H1 (cell line): ENCODE results near the gene IQGAP3. TPM values are rescaled to one million over a fixed set of nuclear protein-coding genes. Genes with fewer than 3 reads are reported as not detected.

Source experiments
- CTCF ChIA-PET: fragments of 300-600 bp; sonication (Branson Sonifier 250); formaldehyde crosslinking; loops from one replicate; lab custom pipeline; 2021; ENCODE audit not compliant: partially characterized antibody; lab: Charles Lee
- POLR2A ChIA-PET: fragments of 300-600 bp; sonication (Branson Sonifier 250); formaldehyde crosslinking; loops from one replicate; lab custom pipeline; 2021; ENCODE audit warnings: inconsistent platforms; ENCODE audit not compliant: partially characterized antibody; lab: Charles Lee
- DNase-seq, 2 experiments: peaks; one replicate each; pipeline versions ENCODE4 v3.0.0 to v3.0.0-alpha.2; 2010 to 2022; ENCODE audit warnings: low spot score in 2 of 2, low read depth in 1 of 2, mixed read lengths in 1 of 2
- FAIRE-seq: peaks from 2 replicates; lab custom pipeline; 2011; peaks lifted over from hg19 to GRCh38; lab: Jason Lieb, UNC
- H2AFZ ChIP-seq: 2 replicates; pipeline ENCODE4 v1.8.1; 2012; ENCODE audit warnings: low read length, inconsistent platforms
- H2AK5ac ChIP-seq: 2 replicates; pipeline ENCODE4 v1.6.1; 2013; ENCODE audit warnings: low read depth, low read length
- H2BK120ac ChIP-seq: replicated peaks from 2 replicates; pipeline ENCODE3; 2013; ENCODE audit warnings: low read depth, low read length, inconsistent platforms
- H2BK12ac ChIP-seq: 2 replicates; pipeline ENCODE4 v1.6.1; 2013; ENCODE audit warnings: low read depth, low read length
- H2BK15ac ChIP-seq: 2 replicates; pipeline ENCODE4 v1.6.1; 2013; ENCODE audit warnings: low read length
- H2BK20ac ChIP-seq: 2 replicates; pipeline ENCODE4 v1.6.1; 2013; ENCODE audit warnings: low read length
- H2BK5ac ChIP-seq: 2 replicates; pipeline ENCODE4 v1.6.1; 2013; ENCODE audit warnings: low read depth, low read length
- H3K14ac ChIP-seq: 2 replicates; pipeline ENCODE4 v1.6.1; 2013; ENCODE audit warnings: inconsistent platforms; ENCODE audit not compliant: insufficient read length
- H3K18ac ChIP-seq: 2 replicates; pipeline ENCODE4 v1.6.1; 2013; ENCODE audit warnings: low read length; ENCODE audit errors: extremely low read depth
- H3K23ac ChIP-seq: 2 replicates; pipeline ENCODE4 v1.6.1; 2013; ENCODE audit warnings: inconsistent platforms; ENCODE audit not compliant: insufficient read length
- H3K23me2 ChIP-seq: 2 replicates; pipeline ENCODE4 v1.6.1; 2013; ENCODE audit warnings: low read depth, low read length
- H3K27ac ChIP-seq: 2 replicates; pipeline ENCODE4 v1.6.1; 2011; ENCODE audit warnings: low read depth, low read length, inconsistent platforms
- H3K27me3 ChIP-seq, 4 experiments: replicated peaks in 1 of 4; 1 replicate in 1 of 4; 2 replicates in 3 of 4; pipeline versions ENCODE4 v1.6.1 to v1.8.1; 2011 to 2013; ENCODE audit warnings: low read length in 3 of 4, mild to moderate bottlenecking in 3 of 4, inconsistent platforms in 2 of 4, mixed read lengths in 2 of 4, moderate library complexity in 1 of 4; ENCODE audit not compliant: control insufficient read depth in 3 of 4, insufficient read depth in 3 of 4; ENCODE audit errors: extremely low read depth in 1 of 4
- H3K36me3 ChIP-seq, 4 experiments: 2 replicates each; pipeline versions ENCODE4 v1.6.1 to v1.8.1; 2011 to 2013; ENCODE audit warnings: mild to moderate bottlenecking in 4 of 4, low read length in 3 of 4, moderate library complexity in 2 of 4, control low read depth in 1 of 4, inconsistent platforms in 1 of 4; ENCODE audit not compliant: insufficient read depth in 4 of 4, control insufficient read depth in 2 of 4
- H3K4ac ChIP-seq: replicated peaks from 2 replicates; pipeline ENCODE3; 2013; ENCODE audit warnings: low read length, low read depth, mixed read lengths, inconsistent platforms; ENCODE audit not compliant: insufficient read length
- H3K4me1 ChIP-seq, 4 experiments: replicated peaks in 1 of 4; 1 replicate in 1 of 4; 2 replicates in 3 of 4; pipeline versions ENCODE4 v1.6.1 to v1.8.1; 2011 to 2013; ENCODE audit warnings: low read length in 3 of 4, inconsistent platforms in 2 of 4, mixed read lengths in 1 of 4; ENCODE audit not compliant: insufficient read depth in 4 of 4, control insufficient read depth in 3 of 4
- H3K4me2 ChIP-seq, 2 experiments: 2 replicates each; pipeline versions ENCODE4 v1.6.1 to v1.8.1; 2011 to 2013; ENCODE audit warnings: low read depth in 2 of 2, low read length in 2 of 2, control low read depth in 1 of 2, inconsistent platforms in 1 of 2, mild to moderate bottlenecking in 1 of 2; ENCODE audit not compliant: insufficient read depth in 1 of 2
- H3K4me3 ChIP-seq, 4 experiments: fragments of 200-600, 300-600 bp in 1 of 4; sonication (generic), shearing (Covaris generic), sonication (Bioruptor Twin) in 1 of 4; 2 replicates each; pipeline versions ENCODE4 v1.5.1 to v1.8.1; 2011 to 2016; ENCODE audit warnings: low read length in 4 of 4, low read depth in 3 of 4, control low read depth in 2 of 4, inconsistent platforms in 2 of 4, mild to moderate bottlenecking in 2 of 4, mixed read lengths in 1 of 4, moderate library complexity in 1 of 4; ENCODE audit not compliant: insufficient read depth in 2 of 4; ENCODE audit errors: extremely low read depth in 1 of 4
- H3K56ac ChIP-seq: replicated peaks from 2 replicates; pipeline ENCODE3; 2013; ENCODE audit warnings: low read depth, mild to moderate bottlenecking, mixed read lengths, low read length, inconsistent platforms; ENCODE audit not compliant: insufficient read length
- H3K79me1 ChIP-seq: 2 replicates; pipeline ENCODE4 v1.6.1; 2013; ENCODE audit warnings: low read depth, low read length, control low read depth
- H3K79me2 ChIP-seq, 2 experiments: 2 replicates each; pipeline versions ENCODE4 v1.6.1 to v1.8.1; 2012 to 2013; ENCODE audit warnings: low read length in 2 of 2, mild to moderate bottlenecking in 2 of 2, inconsistent platforms in 1 of 2; ENCODE audit not compliant: insufficient read depth in 2 of 2, control insufficient read depth in 1 of 2
- H3K9ac ChIP-seq, 4 experiments: replicated peaks in 1 of 4; 1 replicate in 1 of 4; 2 replicates in 3 of 4; pipeline versions ENCODE4 v1.6.1 to v1.8.1; 2011 to 2013; ENCODE audit warnings: low read depth in 3 of 4, low read length in 3 of 4, control low read depth in 2 of 4, mild to moderate bottlenecking in 2 of 4, moderate library complexity in 2 of 4, inconsistent platforms in 1 of 4; ENCODE audit errors: extremely low read depth in 1 of 4
- H3K9me3 ChIP-seq, 2 experiments: 2 replicates each; pipeline versions ENCODE4 v1.6.1 to v1.8.1; 2012 to 2013; ENCODE audit warnings: mild to moderate bottlenecking in 2 of 2, moderate library complexity in 2 of 2, control low read depth in 1 of 2, inconsistent platforms in 1 of 2, low read depth in 1 of 2, low read length in 1 of 2, mixed read lengths in 1 of 2; ENCODE audit not compliant: insufficient read depth in 2 of 2
- H4K20me1 ChIP-seq, 2 experiments: replicated peaks in 1 of 2; 2 replicates each; pipeline versions ENCODE3 to v1.8.1; 2011 to 2013; ENCODE audit warnings: inconsistent platforms in 2 of 2, low read length in 2 of 2, mild to moderate bottlenecking in 1 of 2; ENCODE audit not compliant: insufficient read depth in 2 of 2, control insufficient read depth in 1 of 2
- H4K5ac ChIP-seq: 2 replicates; pipeline ENCODE4 v1.6.1; 2013; ENCODE audit warnings: low read length, low read depth, mixed read lengths, inconsistent platforms; ENCODE audit not compliant: insufficient read length
- H4K8ac ChIP-seq: 2 replicates; pipeline ENCODE4 v1.8.0; 2013; ENCODE audit warnings: mild to moderate bottlenecking, moderate library complexity, low read length, inconsistent platforms; ENCODE audit not compliant: insufficient read depth; ENCODE audit errors: extremely low read depth
- H4K91ac ChIP-seq: replicated peaks from 2 replicates; pipeline ENCODE3; 2013; ENCODE audit warnings: low read length, mixed read lengths, inconsistent platforms; ENCODE audit not compliant: insufficient read length
- CBX5 ChIP-seq: fragments of 300-800, 300-1000 bp; sonication (generic); IDR thresholded peaks from 2 replicates; pipeline ENCODE4 v1.7.1; 2016; ENCODE audit warnings: antibody characterized with exemption, low read length, low read depth
- KDM1A ChIP-seq: fragments of 200-600, 300-600 bp; sonication (generic); IDR thresholded peaks from 2 replicates; pipeline ENCODE4 v1.7.1; 2016; ENCODE audit warnings: mild to moderate bottlenecking, low read length, borderline replicate concordance
- SP4 ChIP-seq: IDR thresholded peaks from 2 replicates; pipeline ENCODE4 v1.6.1; 2012; ENCODE audit warnings: low read length, inconsistent platforms
- TEAD4 ChIP-seq: IDR thresholded peaks from 2 replicates; pipeline ENCODE4 v1.6.1; 2012; ENCODE audit warnings: low read depth, low read length, inconsistent platforms, mixed read lengths
- WGBS, 2 experiments: shearing (Covaris generic) in 1 of 2; methylation state at CpG; one replicate each; pipeline versions ENCODE4 v1.1.6 to v1.1.7; 2013 to 2015; ENCODE audit warnings: low lambda C conversion rate in 2 of 2, mixed read lengths in 2 of 2, inconsistent platforms in 1 of 2, low coverage in 1 of 2, missing lambda C conversion rate in 1 of 2; ENCODE audit not compliant: insufficient replicate concordance in 2 of 2, insufficient coverage in 1 of 2, insufficient read length in 1 of 2; ENCODE audit errors: extremely low coverage in 1 of 2, missing lambda C conversion rate in 1 of 2; 5-methylcytosine and 5-hydroxymethylcytosine counted together
- polyA plus RNA-seq, 7 experiments: library from polyadenylated mRNA; depleted of rRNA in 3 of 7; stranded (reverse) in 5 of 7; unstranded in 2 of 7; fragments of >200 nt in 5 of 7; fragments of 200-250 nt in 2 of 7; gene quantifications; 1 replicate in 5 of 7; 2 replicates in 1 of 7; 4 replicates in 1 of 7; pipeline versions ENCODE4 v1.2.1 to v1.2.3, GENCODE V29; 2011 to 2013; ENCODE audit warnings: missing spikeins in 2 of 7, mixed read lengths in 2 of 7
- total RNA-seq: library from RNA; stranded (reverse); fragmentation: NEBNext Ultra II Directional; extraction: Animal tissue kit (Norgen Biotek cat#: 25700); gene quantifications from 2 replicates; pipeline ENCODE4 v1.2.1, GENCODE V29; 2021

The IQGAP3 gene
- total and polyA plus RNA-seq, 2 of the 8 experiments (the other 6 are each of a cell fraction or from before 2014, with no cell fraction given) = 14.6 to 22.3 TPM

GRCh38 chr1:156486421-156487344, 85.7 kb downstream of the IQGAP3 start:
- Histone ChIP-seq H2AK5ac (no peak overlapping the region), H3K4me1 (peaks cover 9 to 36% (median 26%) of the 10 kb centered on the region in 4 experiments), H2AFZ (no peak overlapping the region), H3K79me1 (peaks cover 19% of the 10 kb centered on the region), H3K27me3 (no peaks in the 10 kb centered on the region), H3K4me2 (no peak overlapping the region), H2BK15ac (no peak overlapping the region), H2BK20ac (no peak overlapping the region), H2BK5ac (no peak overlapping the region), H3K36me3 (peaks cover 0 to 10% (median 3%) of the 10 kb centered on the region in 4 experiments; a peak in 4 of 8 replicates), H2BK12ac (no peak overlapping the region), H3K4ac (no peak overlapping the region), H3K27ac (no peak overlapping the region), H3K56ac (no peak overlapping the region), H4K20me1 (peaks cover 3 to 22% of the 10 kb centered on the region in 2 experiments), H3K23ac (no peak overlapping the region), H3K4me3 (no peak overlapping the region), H3K9ac (no peak overlapping the region), H4K5ac (no peak overlapping the region), H4K8ac (no peak overlapping the region), H3K79me2 (peaks cover 0 to 54% of the 10 kb centered on the region in 2 experiments; a peak in 2 of 4 replicates), H4K91ac (no peak overlapping the region), H3K23me2 (no peaks in the 10 kb centered on the region; the same call in 1 of the 2 replicates), H2BK120ac (no peak overlapping the region), H3K18ac (no peak overlapping the region), H3K14ac (no peak overlapping the region), H3K9me3 (no peaks in the 10 kb centered on the region)
- DNase-seq (no peak), FAIRE-seq (no peak)
- ChIA-PET POLR2A (interaction anchor here (0.6 to 16.1 kb wide), 4 partner anchors 9 to 39 kb away, joined by 3 to 166 read pairs (median 4); partner anchors contain the start of gene MEF2D), CTCF (interaction anchor here (0.6 to 8.8 kb wide), 12 partner anchors 9 to 888 kb away, joined by 3 to 236 read pairs (median 3); partner anchors contain the start of gene MEF2D)
- 76% methylated on average over 4 of the region's 7 CpGs; no CpG with 5 or more reads in 1 of the 2 experiments for WGBS, 2 experiments
- TF ChIP-seq CBX5 = no peak
- no peak for TF ChIP-seq TEAD4
- TF ChIP-seq KDM1A = peak; percentile 89
- no peak for TF ChIP-seq SP4
